Activated naive CD4-positive, alpha-beta T cell (primary cell): ENCODE results near the gene MYO7A.
"Not testable (repeated sequence)": the region's sequence is repeated elsewhere in the genome, so short reads cannot be mapped to it uniquely, and the experiment has no call there.

Experiments
- DNase-seq, 4 experiments: peaks; one replicate each; lab custom pipeline; 2025; lab: John Stamatoyannopoulos, UW

MYO7A gene

GRCh38 chr11:77093056-77093891 is 34.8 kb upstream of the MYO7A start:
- DNase-seq = no peak

GRCh38 chr11:77093987-77094840 is 33.8 kb upstream of the MYO7A start:
- DNase-seq = no peak

- DNase-seq = no peak
Measured at GRCh38 chr11:77094841-77095365, 33.1 kb upstream of the MYO7A start.

GRCh38 chr11:77095551-77096490 is 32.2 kb upstream of the MYO7A start:
- no peak for DNase-seq

GRCh38 chr11:77096591-77097019 is 31.4 kb upstream of the MYO7A start:
- no peak for DNase-seq

GRCh38 chr11:77097180-77097579 is 30.9 kb upstream of the MYO7A start:
- not testable (repeated sequence) for DNase-seq

GRCh38 chr11:77100166-77101042 is 27.6 kb upstream of the MYO7A start:
- no peak for DNase-seq

- no peak for DNase-seq
Measured at GRCh38 chr11:77101043-77101537, 27.0 kb upstream of the MYO7A start.

GRCh38 chr11:77102246-77103210 is 25.5 kb upstream of the MYO7A start, which contains the start of gene OMP:
OMP (plus strand) TSS chr11:77102840; CDS start chr11:77102840, 0 bp downstream.
- DNase-seq = no peak

- DNase-seq = no peak
Measured at GRCh38 chr11:77103319-77103718, 24.7 kb upstream of the MYO7A start.

- no peak for DNase-seq
Measured at GRCh38 chr11:77104727-77105126, 23.3 kb upstream of the MYO7A start.

GRCh38 chr11:77106321-77106720 is 21.7 kb upstream of the MYO7A start:
- no peak for DNase-seq

GRCh38 chr11:77106759-77107158 is 21.3 kb upstream of the MYO7A start:
- DNase-seq = no peak

- no peak for DNase-seq
Measured at GRCh38 chr11:77107950-77108349, 20.1 kb upstream of the MYO7A start.

GRCh38 chr11:77108436-77108835 is 19.6 kb upstream of the MYO7A start:
- no peak for DNase-seq

GRCh38 chr11:77109236-77110019 is 18.6 kb upstream of the MYO7A start:
- DNase-seq = no peak

GRCh38 chr11:77110836-77111235 is 17.2 kb upstream of the MYO7A start:
- no peak for DNase-seq

GRCh38 chr11:77111277-77111676 is 16.8 kb upstream of the MYO7A start:
- no peak for DNase-seq
